Right atrium auricular region (tissue), 2 donors: ENCODE results near the gene OR4F3. TPM values are rescaled to one million over a fixed set of nuclear protein-coding genes. Genes with fewer than 3 reads are reported as not detected.
"Not testable (repeated sequence)": the region's sequence is repeated elsewhere in the genome, so short reads cannot be mapped to it uniquely, and the experiment has no call there.

Source experiments
- DNase-seq: peaks from one replicate; pipeline ENCODE4 v3.0.0-alpha.2; 2019; ENCODE audit warnings: low spot score
- H3K27ac ChIP-seq, 2 donors: fragments of 200-600 bp; sonication (generic); 1 replicate in 1 of 2; 2 replicates in 1 of 2; pipeline ENCODE4 v1.5.1; 2016 to 2019
- H3K27me3 ChIP-seq, 2 donors: fragments of 200-600 bp; sonication (generic); one replicate each; pipeline versions ENCODE4 v1.5.1 to v1.6.0; 2017 to 2019
- H3K36me3 ChIP-seq: fragments of 200-600 bp; sonication (generic); one replicate; pipeline ENCODE4 v1.5.1; 2016
- H3K4me1 ChIP-seq, 2 donors: fragments of 200-600 bp; sonication (generic); one replicate each; pipeline versions ENCODE4 v1.5.1 to v1.6.0; 2017 to 2019
- H3K4me3 ChIP-seq, 2 donors: fragments of 200-600 bp; sonication (generic); 1 replicate in 1 of 2; 2 replicates in 1 of 2; pipeline ENCODE4 v1.5.1; 2017 to 2019; ENCODE audit warnings: mild to moderate bottlenecking in 1 of 2, moderate library complexity in 1 of 2
- H3K9me3 ChIP-seq, 2 donors: fragments of 200-600 bp; sonication (generic); one replicate each; pipeline ENCODE4 v1.5.1; 2019
- total RNA-seq, 2 donors: library from RNA; depleted of rRNA; stranded (reverse); fragments of >200 nt; gene quantifications; one replicate each; pipeline ENCODE4 v1.1.0, GENCODE V29; 2016

OR4F3 gene
- total RNA-seq = not detected

GRCh38 chr5:181366968-181367367 lies at the start of gene OR4F3:
Gene OR4F3 (plus strand): TSS chr5:181367268.
- not testable (repeated sequence) for H3K27ac ChIP-seq, H3K27me3 ChIP-seq, H3K4me1 ChIP-seq, H3K9me3 ChIP-seq, H3K4me3 ChIP-seq, H3K36me3 ChIP-seq, DNase-seq

Other genes with a start within 250 kb of the OR4F3 start
- gene OR2V1, start 236.1 kb upstream of the OR4F3 start, total RNA-seq = not detected
- not detected for gene OR2V2, start 219.7 kb upstream of the OR4F3 start, total RNA-seq
- 1 to 10 TPM; 4.1 to 7.7 TPM for gene TRIM7, start 162.1 kb upstream of the OR4F3 start, total RNA-seq
- gene TRIM41, start 144.0 kb upstream of the OR4F3 start, total RNA-seq = 10 to 100 TPM; 10.0 to 11.2 TPM
- gene RACK1, start 123.4 kb upstream of the OR4F3 start, total RNA-seq = 1,000 to 10,000 TPM; 1,155 to 1,413 TPM
- 1 to 10 TPM; 4.4 to 9.1 TPM for gene TRIM52, start 106.1 kb upstream of the OR4F3 start, total RNA-seq